HG03432 (cell line): ENCODE data around the gene PDLIM3.
"Not testable (repeated sequence)": the region's sequence is repeated elsewhere in the genome, so short reads cannot be mapped to it uniquely, and the experiment has no call there.

ENCODE experiments used
- ATAC-seq: cut with Tn5 transposase; IDR thresholded peaks from one replicate; pipeline ENCODE4 v1.9.1; 2021; ENCODE audit warnings: mild to moderate bottlenecking, moderate library complexity; ENCODE audit not compliant: unreplicated experiment

Gene PDLIM3, protein sequence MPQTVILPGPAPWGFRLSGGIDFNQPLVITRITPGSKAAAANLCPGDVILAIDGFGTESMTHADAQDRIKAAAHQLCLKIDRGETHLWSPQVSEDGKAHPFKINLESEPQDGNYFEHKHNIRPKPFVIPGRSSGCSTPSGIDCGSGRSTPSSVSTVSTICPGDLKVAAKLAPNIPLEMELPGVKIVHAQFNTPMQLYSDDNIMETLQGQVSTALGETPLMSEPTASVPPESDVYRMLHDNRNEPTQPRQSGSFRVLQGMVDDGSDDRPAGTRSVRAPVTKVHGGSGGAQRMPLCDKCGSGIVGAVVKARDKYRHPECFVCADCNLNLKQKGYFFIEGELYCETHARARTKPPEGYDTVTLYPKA

DNA sequence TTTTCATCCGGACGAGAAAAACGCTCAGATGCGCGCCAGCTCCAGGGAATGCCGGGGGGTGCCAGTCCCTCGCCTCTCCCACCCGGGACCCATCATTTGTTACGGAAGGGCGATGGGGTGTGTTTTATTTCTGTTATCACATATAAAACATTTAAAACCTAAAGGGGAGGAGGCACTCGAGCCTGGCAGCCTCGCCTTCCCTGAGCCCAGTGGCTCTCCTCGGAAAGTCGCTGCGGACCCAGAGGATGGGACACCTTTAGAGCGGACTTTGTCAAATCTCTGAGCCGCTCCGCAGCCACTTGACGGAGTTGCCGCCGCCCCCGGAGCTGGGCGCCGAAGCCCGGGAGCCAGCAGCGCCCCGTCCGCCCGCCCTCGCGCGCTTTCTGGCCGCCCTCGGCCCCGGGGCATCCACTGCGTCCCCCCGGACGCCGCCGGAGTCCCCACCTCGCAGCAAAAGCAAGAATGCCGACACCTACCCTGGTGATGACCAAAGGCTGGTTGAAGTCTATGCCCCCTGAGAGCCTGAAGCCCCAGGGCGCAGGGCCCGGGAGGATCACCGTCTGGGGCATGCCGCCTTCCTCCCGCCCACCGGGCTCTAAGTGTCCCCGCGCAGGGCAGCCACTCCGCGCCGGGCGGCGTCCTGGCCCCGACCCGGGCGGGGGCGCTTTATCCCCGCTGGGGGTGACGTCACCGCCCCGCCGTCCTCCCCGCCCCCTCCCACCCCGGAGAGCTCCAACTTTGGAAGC lies at the start of gene PDLIM3:
TSS of gene PDLIM3 (minus strand) at position 642 of the 746 bp plus-strand sequence. CDS start at position 569, 73 bp downstream.
- ATAC-seq, result no peak

DNA sequence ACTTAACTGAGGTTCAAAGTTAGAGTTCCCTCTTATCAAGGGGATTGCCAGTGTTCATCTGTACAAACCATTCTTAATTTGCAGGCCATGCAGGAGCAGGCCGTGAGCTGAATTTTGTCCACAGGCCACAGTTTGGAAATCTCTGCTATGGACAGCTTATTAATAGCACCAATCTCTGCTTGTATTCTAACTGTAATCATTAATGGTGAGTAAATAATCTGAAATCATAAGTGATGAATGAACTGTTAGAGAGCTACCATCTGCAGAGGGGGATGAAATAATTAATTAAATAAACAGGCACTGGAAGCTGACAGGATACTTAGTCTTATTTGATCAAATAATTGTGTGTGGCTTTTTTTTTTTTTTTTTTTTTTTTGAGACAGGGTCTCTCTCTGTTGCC lies 48.5 kb upstream of the PDLIM3 start:
- no peak for ATAC-seq

DNA sequence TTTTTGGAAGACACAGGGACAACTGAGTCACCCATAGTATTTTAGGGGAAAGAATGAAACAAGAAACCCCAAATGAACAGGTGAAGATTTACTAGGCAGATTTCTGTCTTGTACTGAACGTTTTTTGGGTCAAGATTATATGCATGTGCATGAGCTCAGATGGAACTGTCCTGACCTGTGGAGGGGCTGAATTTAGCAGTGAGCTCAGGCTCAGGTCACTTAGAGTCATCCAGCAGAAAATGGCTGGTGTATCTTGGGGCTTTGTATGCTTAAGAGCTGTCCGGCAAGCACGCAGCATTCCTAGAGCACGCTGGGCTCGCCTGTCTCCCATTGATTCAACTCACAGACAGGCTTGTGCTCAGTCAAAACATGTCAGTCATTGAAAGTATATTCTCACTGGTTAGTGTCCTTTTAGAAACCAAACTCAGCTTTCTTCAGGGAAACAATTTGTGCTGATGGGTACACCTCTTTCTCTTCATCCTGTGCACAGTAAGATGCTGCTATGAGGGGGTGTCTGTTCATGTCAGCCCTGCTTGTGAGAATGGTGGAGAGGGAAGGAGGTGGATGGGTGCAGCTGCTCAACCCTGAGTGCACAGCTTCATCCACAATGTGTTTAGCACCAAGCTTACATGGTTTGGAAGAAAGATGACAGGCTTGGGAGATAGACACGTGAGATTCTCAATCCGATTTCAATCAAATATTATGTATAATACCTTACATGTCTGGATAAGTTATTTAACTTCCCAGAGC lies 47.5 kb upstream of the PDLIM3 start:
- no peak for ATAC-seq

DNA sequence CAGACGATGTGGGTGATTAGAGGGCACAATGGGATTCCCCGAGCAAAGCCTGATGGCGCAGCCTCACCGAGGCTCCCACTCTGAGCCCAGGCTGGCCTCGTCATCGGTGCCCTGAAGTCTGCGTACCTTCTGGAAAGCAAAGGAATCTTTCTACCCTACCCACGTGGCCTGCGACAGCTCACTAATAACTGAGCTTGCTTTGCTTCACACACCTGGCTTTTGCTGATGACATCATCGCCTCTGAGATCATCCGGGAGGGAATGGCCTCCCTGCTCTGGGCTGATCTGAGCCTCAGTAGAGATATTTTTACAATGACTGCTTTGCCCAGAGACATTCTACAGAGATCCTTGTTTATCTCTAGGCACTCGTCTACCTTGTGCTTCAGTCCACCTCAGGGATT lies 45.4 kb upstream of the PDLIM3 start:
- ATAC-seq, result no peak

DNA sequence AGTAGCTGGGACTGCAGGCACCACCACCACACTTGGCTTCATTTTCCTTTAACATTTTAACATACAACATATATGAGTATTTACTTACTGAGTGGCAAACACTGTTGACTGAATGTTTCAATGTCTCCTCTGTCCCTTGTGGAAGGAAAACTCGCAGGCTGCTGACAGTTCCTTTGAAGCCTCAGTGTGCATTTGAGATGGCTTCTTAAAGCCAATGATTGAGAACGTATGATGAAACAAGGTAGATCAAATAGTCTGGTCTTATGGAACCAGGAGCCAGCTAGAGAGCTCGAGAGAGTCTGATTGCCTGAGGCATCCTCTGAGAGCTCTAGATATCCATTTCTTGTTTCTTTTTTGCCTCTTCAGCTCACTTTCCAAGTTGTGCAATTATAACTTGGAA lies 43.0 kb upstream of the PDLIM3 start:
- ATAC-seq, result no peak

DNA sequence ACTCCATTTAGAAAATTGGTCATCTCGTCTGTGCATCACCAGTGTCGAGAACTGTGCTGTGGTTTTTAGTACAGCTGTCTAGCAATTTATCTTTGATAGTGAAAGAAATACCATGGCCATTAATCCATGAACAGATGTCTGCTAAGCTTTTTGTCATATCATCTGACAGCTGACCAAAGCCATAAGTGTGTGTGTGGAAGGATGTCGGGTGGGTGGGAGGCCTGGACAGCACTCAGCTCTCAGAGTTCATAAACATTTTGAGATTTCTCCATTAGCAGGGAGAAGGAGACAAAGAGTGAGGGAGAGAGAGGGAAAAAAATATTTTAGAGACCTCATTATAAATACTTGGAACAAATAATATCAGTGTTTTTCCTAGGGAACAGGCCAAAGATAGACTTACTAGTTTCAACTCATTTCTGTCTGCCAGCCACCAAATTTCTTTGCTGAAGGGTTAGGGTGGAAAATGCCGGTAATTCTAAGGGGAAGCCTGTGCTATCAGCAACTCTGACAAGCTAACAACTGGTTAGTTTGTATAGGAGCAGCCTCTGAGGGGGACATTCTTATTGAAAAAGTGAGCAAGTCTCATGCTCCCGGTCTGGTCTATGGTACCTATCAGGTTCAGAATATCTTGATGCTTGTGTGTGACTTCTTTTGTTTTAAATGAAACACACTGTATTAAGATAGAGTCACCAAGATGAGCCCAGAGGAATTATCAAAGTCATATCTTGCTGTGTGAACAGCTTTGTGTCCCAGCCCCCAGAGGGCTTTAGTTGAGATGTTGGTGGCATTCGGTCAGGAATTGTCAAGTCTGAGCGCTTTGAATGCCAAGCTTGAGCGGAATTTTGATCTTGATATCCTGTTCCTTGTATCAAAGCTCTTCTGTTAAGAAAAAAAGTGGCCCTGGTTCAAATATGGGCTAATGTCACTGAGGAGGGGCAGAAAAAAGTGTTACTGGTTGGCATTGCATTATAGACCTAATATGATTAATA lies 41.9 kb upstream of the PDLIM3 start:
- no peak for ATAC-seq

DNA sequence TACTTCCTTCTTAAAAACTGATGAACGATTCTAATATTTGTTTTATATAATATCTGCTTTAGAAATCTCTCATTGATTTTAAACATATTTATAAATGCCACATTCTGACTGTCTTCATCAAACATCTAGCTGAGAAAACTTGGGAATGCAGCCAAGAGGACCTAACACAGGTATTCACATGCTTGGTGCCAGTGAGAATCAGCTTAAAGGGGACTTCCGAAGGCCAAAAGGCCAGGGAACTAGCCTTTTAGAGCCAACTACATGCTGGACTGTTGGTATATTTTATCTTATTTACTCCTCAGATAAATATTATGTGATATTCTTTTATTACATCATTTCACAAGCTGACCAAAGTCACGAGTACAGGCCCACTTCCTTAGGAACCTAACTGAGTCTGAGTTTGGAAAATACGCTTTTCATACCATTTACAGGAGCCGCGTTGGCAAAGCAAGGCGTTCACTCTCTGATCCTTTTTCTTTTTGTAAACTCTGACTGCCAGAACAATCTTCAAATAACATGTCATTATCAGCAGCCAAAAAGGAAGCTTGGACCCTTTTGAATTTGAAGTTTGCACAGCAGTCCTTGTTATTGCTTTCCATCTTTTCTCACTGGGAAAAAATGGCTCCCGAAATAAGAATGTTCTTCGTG lies 41.1 kb upstream of the PDLIM3 start:
- ATAC-seq, result no peak

DNA sequence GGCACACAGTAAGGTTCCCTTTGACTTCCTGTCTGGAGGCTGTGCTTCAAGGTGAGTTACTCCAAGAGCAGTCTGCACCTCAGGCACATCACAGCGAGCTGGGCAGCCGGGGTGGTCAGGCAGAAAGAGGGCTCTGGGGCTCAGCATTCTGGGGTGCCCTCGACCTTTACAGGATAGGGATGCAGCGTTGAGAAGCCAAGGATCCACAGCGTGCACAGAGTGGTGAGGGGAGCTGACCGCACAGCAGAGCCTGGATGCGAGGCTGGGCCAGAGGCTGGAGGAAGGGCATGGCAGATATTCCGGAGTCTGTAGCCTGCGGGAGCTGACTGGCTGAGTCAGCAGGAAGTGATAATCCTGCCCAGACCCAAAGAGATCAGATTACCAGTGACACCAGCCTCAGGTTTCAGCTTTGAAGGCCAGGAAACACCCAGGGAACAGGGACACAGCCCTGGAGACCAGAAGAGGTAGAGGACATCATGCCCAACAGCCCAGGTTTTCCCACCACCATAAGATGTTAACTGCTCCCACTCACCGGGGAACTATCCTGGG lies 38.4 kb upstream of the PDLIM3 start:
- ATAC-seq, result no peak

DNA sequence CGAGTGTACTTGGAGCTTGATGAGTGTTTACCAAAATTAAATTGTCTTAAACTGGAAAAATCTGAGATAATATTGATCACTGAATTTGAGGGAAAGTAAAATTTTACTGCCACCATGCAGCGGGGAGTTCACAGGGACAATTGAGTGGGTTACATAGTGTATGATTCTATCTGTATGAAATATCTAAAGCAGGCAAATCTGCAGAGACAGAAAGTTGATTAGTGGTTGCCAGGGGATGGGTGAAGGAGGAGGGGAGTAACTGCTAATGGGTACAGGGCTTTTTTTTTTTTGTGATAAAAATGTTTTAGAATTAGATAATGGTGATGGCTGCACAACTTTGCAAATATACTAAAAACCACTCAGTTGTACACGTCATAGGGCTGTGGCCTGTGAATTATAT lies 35.4 kb upstream of the PDLIM3 start:
- no peak for ATAC-seq

DNA sequence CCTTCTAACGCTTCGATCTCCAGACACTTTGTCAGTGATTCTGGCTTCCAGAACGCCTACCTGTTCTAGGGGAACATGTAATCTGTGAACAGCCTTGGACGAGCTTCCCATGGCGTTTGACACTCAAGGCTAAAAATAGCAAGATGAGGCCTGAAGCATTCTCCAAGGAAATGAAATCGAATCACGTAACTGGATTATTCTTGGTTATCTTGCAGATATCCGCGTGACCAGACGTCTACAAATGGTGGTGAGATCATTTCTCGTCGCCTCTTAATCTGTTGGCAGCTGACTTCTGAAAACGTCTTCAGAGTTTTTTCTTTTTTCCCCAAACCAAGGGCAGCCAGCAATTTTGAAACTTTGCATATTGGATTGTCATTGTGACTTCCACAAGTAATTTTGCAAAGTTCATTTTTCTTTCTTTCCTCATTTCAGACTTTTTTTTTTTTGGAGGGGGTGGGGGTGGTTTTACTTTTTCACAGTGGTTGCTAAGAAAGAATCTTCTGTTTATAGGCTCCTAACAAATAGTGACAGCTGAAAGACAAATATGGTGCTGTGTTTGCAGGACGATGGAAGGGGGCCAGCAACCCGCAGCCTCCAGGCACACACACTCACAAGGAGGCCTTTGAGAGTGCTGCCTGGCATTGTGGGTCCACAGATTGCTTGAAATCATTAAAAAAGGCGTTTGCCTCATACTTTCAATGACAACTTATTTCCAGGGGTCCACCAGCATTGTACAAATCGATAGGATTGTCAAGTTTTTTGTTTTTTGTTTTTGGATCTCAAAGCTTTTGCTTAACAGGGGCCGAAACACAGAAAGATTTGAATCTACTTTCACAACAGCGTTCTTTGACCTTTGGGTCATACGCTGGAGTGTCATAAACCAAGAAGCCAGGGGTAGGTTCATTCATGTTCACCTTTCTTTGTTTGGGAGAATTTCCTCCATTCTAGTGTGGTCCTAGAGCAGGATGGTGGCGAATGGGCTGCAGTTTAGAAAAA lies 32.4 kb upstream of the PDLIM3 start:
- no peak for ATAC-seq

DNA sequence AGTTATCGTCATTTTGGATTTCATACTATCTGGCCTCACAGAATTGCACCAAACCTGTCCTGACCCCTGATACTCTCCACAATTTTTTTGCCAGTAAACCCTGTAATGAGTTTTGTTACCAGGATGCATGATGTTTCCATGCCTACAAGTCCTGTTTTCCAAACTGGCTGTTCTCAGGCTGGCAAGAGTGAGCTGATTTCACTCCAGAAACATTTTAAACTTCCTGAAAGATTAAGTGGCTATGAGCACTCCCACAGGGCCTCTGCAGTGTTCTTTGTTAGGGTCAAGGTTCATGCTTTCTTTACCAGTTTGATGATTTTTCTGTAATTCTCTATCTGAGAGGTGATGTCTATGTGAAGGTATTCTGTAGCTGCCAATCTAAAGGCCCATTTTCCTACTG lies 31.7 kb upstream of the PDLIM3 start:
- no peak for ATAC-seq

DNA sequence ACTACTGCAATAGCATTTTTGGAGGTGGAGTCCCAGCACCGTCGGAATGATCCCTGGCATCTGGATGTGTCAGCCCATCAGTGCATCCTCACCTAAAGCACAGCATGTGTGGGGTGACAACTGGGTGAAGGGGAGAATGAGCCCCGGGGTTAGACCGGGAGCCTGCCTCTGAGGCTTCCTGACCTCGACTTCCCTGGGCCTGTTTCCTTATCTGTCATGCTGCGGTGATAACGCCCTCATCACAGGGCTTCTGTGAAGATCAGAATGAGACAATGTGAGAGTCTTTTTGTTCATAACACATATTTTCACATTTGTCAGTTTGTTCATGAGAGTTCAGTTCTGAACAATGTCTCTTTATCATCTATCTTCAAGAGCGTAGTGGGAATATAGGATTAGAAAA lies 31.1 kb upstream of the PDLIM3 start:
- ATAC-seq, result no peak

DNA sequence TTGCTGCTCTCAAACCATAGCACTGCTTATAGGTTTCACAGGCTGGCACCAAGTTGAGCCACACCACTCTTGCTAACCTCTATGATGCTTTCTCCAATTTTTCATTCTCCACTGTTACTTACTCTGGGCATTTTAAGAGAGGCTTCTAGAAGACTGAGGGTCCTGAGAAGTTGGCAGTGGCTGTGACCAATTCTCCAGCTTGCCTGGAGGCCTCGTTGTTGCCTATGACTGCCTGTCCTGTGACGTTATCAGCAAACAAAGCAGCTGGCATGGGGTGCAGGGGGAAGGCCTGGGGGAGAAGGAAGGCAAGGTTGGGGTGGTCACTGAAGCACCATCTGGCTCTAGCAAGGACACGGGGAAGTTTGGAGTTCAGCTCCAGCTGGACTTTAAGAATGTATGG lies 30.4 kb upstream of the PDLIM3 start:
- no peak for ATAC-seq

DNA sequence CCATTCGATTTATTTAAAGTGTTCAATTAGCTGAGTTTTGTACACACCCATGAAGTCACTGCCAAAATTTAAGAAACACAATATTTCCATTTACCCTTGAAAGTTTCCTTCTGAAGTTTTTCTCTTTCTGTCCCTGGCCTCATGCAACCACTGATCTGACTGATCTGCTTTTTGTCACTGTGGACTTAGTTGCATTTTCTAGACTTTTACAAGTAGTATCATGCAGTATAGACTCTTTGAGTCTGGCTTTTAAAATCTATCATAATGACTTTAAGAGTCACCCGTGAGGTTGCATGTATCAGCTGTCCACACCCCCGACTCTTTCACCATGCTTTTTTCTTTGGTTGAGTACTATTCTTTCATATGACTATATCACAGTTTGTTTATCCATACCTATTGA lies 29.0 kb upstream of the PDLIM3 start:
- no peak for ATAC-seq

DNA sequence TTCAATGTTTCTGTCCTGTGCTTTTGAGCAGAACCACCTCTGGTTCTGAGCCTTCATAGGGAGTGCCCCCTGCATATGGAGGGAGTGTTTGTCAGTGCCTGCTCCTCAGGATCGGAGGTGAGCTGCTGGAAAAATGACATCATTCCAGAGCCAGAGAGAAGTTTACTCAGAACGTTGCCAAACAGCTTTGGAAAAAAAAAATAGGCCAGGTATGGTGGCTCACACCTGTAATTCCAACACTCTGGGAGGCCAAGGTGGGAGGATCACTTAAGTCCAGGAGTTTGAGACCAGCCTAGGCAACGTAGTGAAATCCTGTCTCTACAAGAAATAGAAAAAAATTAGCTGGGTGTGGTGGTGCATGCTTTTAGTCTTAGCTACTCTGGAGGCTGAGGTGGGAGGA lies 27.2 kb upstream of the PDLIM3 start:
- ATAC-seq, result no peak

DNA sequence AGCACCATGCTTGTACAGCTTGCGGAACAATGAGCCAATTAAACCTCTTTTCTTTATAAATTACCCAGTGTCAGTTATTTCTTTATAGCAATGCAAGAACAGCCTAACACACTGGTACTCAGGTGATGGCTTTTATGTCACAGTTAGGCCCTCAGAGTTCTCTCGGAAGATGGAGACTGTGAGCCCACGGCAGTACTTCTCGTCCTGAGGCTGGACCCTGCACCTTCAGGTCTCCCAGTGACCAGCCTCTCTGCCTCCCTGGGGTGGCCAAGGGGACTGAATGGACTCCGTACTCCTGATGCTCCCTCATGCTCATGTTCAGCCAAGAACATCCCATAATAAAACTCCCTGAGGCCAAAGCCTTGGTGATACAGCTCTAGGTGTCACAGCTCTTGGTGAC lies 25.0 kb upstream of the PDLIM3 start:
- no peak for ATAC-seq

DNA sequence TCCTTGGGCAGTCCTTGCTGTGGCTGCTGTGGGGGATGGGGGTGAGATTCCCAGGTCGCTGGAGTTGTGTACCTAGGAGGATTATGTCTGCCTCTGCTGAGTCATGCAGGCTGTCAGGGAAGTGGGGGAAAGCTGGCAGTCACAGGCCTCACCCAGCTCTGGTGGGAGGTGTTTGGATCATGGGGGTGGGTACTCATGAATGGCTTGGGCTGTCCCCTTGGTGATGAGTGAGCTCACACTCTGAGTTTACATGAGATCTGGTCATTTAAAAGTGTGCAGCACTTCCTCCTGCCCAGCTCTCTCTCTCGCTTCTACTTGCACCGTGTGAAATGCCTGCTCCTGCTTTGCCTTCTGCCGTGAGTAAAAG lies 24.6 kb upstream of the PDLIM3 start:
- no peak for ATAC-seq

DNA sequence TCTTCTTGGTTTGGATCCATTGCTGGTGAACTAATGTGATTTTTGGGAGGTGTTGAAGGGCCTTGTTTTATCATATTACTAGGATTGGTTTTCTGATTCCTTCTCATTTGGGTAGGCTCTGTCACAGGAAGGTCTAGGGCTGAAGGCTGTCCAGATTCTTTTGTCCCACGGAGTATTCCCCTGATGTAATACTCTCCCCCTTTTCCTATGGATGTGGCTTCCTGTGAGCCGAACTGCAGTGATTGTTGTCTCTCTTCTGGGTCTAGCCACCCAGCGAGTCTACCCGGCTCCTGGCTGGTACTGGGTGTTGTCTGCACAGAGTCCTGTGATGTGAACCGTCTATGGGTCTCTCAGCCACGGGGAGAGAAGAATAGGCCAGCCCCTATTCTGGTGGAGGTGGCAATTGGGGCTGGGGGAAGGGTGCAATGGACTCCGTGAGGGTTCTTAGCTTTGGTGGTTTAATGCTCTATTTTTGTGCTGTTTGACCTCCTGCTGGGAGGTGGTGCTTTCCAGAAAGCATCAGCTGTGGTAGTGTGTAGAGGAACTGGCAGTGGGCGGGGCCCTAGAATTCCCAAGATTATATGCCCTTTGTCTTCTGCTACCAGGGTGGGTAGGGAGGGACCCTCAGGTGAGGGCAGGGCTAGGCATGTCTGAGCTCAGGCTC lies 24.1 kb upstream of the PDLIM3 start:
- ATAC-seq, result not testable (repeated sequence)
